GM12878 (cell line): ENCODE results near the gene DMWD. TPM values are rescaled to one million over a fixed set of nuclear protein-coding genes. Genes with fewer than 3 reads are reported as not detected.

Source experiments
- ATAC-seq: fragments of 200-7000 bp; cut with Tn5 transposase; 3 replicates; pipeline ENCODE4 v1.9.1; 2020; ENCODE audit warnings: mild to moderate bottlenecking, moderate library complexity
- BruUV-seq: library from RNA; stranded (reverse); fragments of 400-500 nt; replicated peaks from 2 replicates; lab custom pipeline; 2021; lab: Mats Ljungman, UMichigan
- CTCF ChIA-PET: fragments of 300-600 bp; sonication (Branson Sonifier 250); formaldehyde crosslinking; extraction: SDS; loops from one replicate; lab custom pipeline; 2021; ENCODE audit warnings: inconsistent platforms; lab: Yijun Ruan, JAX
- POLR2A ChIA-PET: fragments of 350-600 bp; formaldehyde crosslinking; extraction: SDS; loops from one replicate; lab custom pipeline; 2021; ENCODE audit warnings: inconsistent platforms; lab: Charles Lee
- RAD21 ChIA-PET: fragments of 300-600 bp; sonication (Branson Sonifier 250); formaldehyde crosslinking; loops from one replicate; lab custom pipeline; 2023; ENCODE audit warnings: antibody characterized with exemption; ENCODE audit not compliant: unreplicated experiment; lab: Charles Lee
- SMC1A ChIA-PET: fragments of 300-600 bp; sonication (Branson Sonifier 250); formaldehyde crosslinking; loops from one replicate; lab custom pipeline; 2023; ENCODE audit not compliant: unreplicated experiment, uncharacterized antibody; lab: Charles Lee
- DNase-seq: peaks from one replicate; pipeline ENCODE4 v3.0.0-alpha.2; 2011; ENCODE audit warnings: low read depth, low spot score
- FAIRE-seq: peaks from 3 replicates; lab custom pipeline; 2011; peaks lifted over from hg19 to GRCh38; lab: Jason Lieb, UNC
- H2AFZ ChIP-seq: 2 replicates; pipeline ENCODE4 v1.6.0; 2011; ENCODE audit warnings: low read depth, low read length, control low read depth; ENCODE audit not compliant: control insufficient read depth
- H3K27ac ChIP-seq: 2 replicates; pipeline ENCODE4 v1.5.1; 2011; ENCODE audit warnings: control low read depth; ENCODE audit not compliant: control insufficient read depth, insufficient read depth
- H3K27me3 ChIP-seq, 2 experiments: replicated peaks in 1 of 2; 2 replicates each; pipeline versions ENCODE4 v1.6.0 to v1.6.1; 2011; ENCODE audit warnings: low read length in 1 of 2; ENCODE audit not compliant: control insufficient read depth in 2 of 2, insufficient read depth in 2 of 2
- H3K36me3 ChIP-seq, 2 experiments: 2 replicates each; pipeline ENCODE4 v1.5.1; 2011; ENCODE audit warnings: low read length in 1 of 2; ENCODE audit not compliant: control insufficient read depth in 2 of 2, insufficient read depth in 2 of 2
- H3K4me1 ChIP-seq: 2 replicates; pipeline ENCODE4 v1.6.1; 2011; ENCODE audit warnings: mild to moderate bottlenecking, low read length, moderate library complexity, mixed read lengths; ENCODE audit not compliant: control insufficient read depth, insufficient read depth
- H3K4me2 ChIP-seq: 2 replicates; pipeline ENCODE4 v1.6.0; 2011; ENCODE audit warnings: control low read depth; ENCODE audit not compliant: control insufficient read depth, insufficient read depth
- H3K4me3 ChIP-seq: fragments of 200-600 bp; sonication (generic); 2 replicates; pipeline ENCODE4 v1.5.1; 2016
- H3K79me2 ChIP-seq: 2 replicates; pipeline ENCODE4 v1.6.0; 2011; ENCODE audit warnings: low read length; ENCODE audit not compliant: control insufficient read depth, insufficient read depth
- H3K9ac ChIP-seq: 2 replicates; pipeline ENCODE4 v1.8.0; 2011; ENCODE audit warnings: low read length, control low read depth, mixed read lengths; ENCODE audit not compliant: control insufficient read depth, insufficient read depth
- H3K9me3 ChIP-seq: replicated peaks from 3 replicates; pipeline ENCODE4 v1.5.1; 2011; ENCODE audit warnings: mild to moderate bottlenecking, low read length; ENCODE audit not compliant: control insufficient read depth, insufficient read depth
- H4K20me1 ChIP-seq: 2 replicates; pipeline ENCODE4 v1.6.0; 2011; ENCODE audit not compliant: control insufficient read depth, insufficient read depth
- YY1 ChIP-seq: IDR thresholded peaks from 2 replicates; pipeline ENCODE4 v1.6.1; 2011; ENCODE audit warnings: low read depth, mild to moderate bottlenecking, low read length
- WGBS: methylation state at CpG from one replicate; pipeline ENCODE4 v1.1.6; 2016; ENCODE audit warnings: low lambda C conversion rate; ENCODE audit not compliant: insufficient replicate concordance, insufficient coverage; ENCODE audit errors: missing lambda C conversion rate; 5-methylcytosine and 5-hydroxymethylcytosine counted together
- in situ Hi-C: fragments of 300-500 bp; cut with MboI; formaldehyde crosslinking; loops from 9 replicates; pipeline ENCODE4 v1.14.3; 2018; ENCODE audit warnings: mixed read lengths
- intact Hi-C: fragments of 100-400 bp; cut with micrococcal nuclease; formaldehyde crosslinking; loops from one replicate; pipeline ENCODE4 v1.14.2; 2022; ENCODE audit not compliant: unreplicated experiment
- polyA plus RNA-seq, 11 experiments: library from polyadenylated mRNA; depleted of rRNA in 4 of 11; unstranded in 6 of 11; stranded (reverse) in 5 of 11; fragments of >200 nt; fragmentation: Nextera tagmentation in 4 of 11; fragmentation: Illumina TruSeq in 1 of 11; extraction: Ambion mirVana in 4 of 11; extraction: Trizol in 1 of 11; gene quantifications; 1 replicate in 1 of 11; 2 replicates in 10 of 11; pipeline versions ENCODE4 v1.2.1 to v1.2.3, GENCODE V29; 2011 to 2016; ENCODE audit warnings: inconsistent platforms in 2 of 11, missing spikeins in 2 of 11, low read depth in 1 of 11
- total RNA-seq, 4 experiments: library from RNA; depleted of rRNA in 3 of 4; stranded (reverse); fragments of >200 nt in 3 of 4; fragmentation: Illumina TruSeq in 1 of 4; extraction: Trizol in 1 of 4; gene quantifications; 2 replicates each; pipeline versions ENCODE4 v1.2.1 to v1.2.3, GENCODE V29; 2013 to 2021
- TF ChIP-seq, protein P1 (sequence below): fragments of 450-650 bp; IDR thresholded peaks from 2 replicates; pipeline ENCODE4 v1.6.1; 2016; ENCODE audit warnings: mild to moderate bottlenecking

DMWD gene
- total and polyA plus RNA-seq, 10 of the 15 experiments (the other 5 are each of a cell fraction or from before 2014, with no cell fraction given) = 3.5 to 56.0 (median 11.6) TPM

DNA sequence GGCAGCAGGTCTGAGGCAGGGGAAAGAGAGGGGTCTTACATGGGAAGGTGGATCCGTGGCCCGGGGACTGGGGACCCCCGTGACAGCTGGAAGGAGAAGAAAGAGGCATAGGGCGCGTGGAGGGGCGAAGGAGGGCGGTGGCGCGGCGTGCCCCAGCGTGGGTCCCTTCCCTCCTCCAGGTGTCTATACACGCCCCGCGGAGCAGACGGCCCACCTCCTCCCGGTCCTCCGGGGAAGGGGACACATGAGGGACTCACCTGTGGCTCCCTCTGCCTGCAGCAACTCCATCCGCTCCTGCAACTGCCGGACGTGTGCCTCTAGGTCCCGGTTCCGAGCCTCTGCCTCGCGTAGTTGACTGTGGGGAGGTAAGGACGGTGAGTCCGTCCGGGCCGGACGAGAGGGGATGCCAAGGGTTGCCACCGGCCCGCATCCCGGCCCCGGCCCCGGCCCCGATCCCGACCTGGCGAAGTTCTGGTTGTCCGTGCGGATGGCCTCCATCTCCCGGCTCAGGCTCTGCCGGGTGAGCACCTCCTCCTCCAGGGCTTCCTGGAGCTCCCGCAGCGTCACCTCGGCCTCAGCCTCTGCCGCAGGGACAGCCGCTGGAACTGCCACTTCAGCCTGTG lies 21.2 kb downstream of the DMWD start:
- Histone ChIP-seq H4K20me1 (no peaks in the 10 kb centered on the region), H3K4me2 (no peak overlapping the region; the same call in 1 of the 2 replicates), H3K4me3 (no peak overlapping the region), H3K4me1 (peaks cover 4% of the 10 kb centered on the region), H2AFZ (no peak overlapping the region), H3K27me3 (no peaks in the 10 kb centered on the region), H3K9me3 (no peaks in the 10 kb centered on the region), H3K9ac (no peak overlapping the region), H3K36me3 (no peaks in the 10 kb centered on the region), H3K79me2 (no peaks in the 10 kb centered on the region; the same call in 1 of the 2 replicates), H3K27ac (no peak overlapping the region)
- FAIRE-seq = no peak
- intact Hi-C loops = loop anchor here (2.0 kb wide), 1 partner anchor 27 kb away; no protein-coding TSS in a partner anchor
- no peak for ATAC-seq
- TF ChIP-seq, protein P1, sequence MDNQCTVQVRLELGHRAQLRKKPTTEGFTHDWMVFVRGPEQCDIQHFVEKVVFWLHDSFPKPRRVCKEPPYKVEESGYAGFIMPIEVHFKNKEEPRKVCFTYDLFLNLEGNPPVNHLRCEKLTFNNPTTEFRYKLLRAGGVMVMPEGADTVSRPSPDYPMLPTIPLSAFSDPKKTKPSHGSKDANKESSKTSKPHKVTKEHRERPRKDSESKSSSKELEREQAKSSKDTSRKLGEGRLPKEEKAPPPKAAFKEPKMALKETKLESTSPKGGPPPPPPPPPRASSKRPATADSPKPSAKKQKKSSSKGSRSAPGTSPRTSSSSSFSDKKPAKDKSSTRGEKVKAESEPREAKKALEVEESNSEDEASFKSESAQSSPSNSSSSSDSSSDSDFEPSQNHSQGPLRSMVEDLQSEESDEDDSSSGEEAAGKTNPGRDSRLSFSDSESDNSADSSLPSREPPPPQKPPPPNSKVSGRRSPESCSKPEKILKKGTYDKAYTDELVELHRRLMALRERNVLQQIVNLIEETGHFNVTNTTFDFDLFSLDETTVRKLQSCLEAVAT = 0 out of 2 replicates have a peak, but pooled peaks have one; percentile 27
- TF ChIP-seq YY1 = no peak
- in situ Hi-C loops = no loop called here
- DNase-seq = no peak
- no TSS peak for BruUV-seq
- ChIA-PET RAD21 (interaction anchor here (1.4 to 3.6 kb wide), 8 partner anchors 8 to 111 kb away, joined by 3 to 63 read pairs (median 15); partner anchors contain the start of genes FBXO46, QPCTL and SNRPD2), CTCF (interaction anchor here (0.6 to 4.5 kb wide), 6 partner anchors 8 to 93 kb away, joined by 5 to 110 read pairs (median 26); partner anchors contain the start of genes FOXA3, QPCTL and SNRPD2), SMC1A (interaction anchor here (1.0 to 3.2 kb wide), 4 partner anchors 28 to 91 kb away, joined by 3 to 24 read pairs (median 10); partner anchors contain the start of gene SYMPK), POLR2A (interaction anchor here (1.7 to 3.2 kb wide), 2 partner anchors 21 to 115 kb away, joined by 10 to 20 read pairs; partner anchors contain the start of genes DMWD and IRF2BP1)
- WGBS = 96% methylated on average over 40 of the region's 46 CpGs
